OCI-M2 (cell line): ENCODE measurements around the gene PIK3CG.

ENCODE experiments used
- DNase-seq: peaks from one replicate; lab custom pipeline; 2025; ENCODE audit not compliant: unreplicated experiment; lab: John Stamatoyannopoulos, UW

PIK3CG gene

GRCh38 chr7:106858618-106859532, 6.2 kb upstream of the PIK3CG start:
- no peak for DNase-seq

- no peak for DNase-seq
Measured at GRCh38 chr7:106862317-106863089, 2.6 kb upstream of the PIK3CG start.

- DNase-seq = no peak
Measured at GRCh38 chr7:106863274-106863997, 1.6 kb upstream of the PIK3CG start.

GRCh38 chr7:106864298-106865081, 592 bp upstream of the PIK3CG start:
- no peak for DNase-seq

GRCh38 chr7:106866298-106867281, 1.5 kb downstream of the PIK3CG start:
- no peak for DNase-seq

GRCh38 chr7:106867641-106868351, 2.7 kb downstream of the PIK3CG start:
- no peak for DNase-seq

GRCh38 chr7:106868364-106868763, 3.3 kb downstream of the PIK3CG start:
- DNase-seq = no peak

- no peak for DNase-seq
Measured at GRCh38 chr7:106869954-106870353, 4.9 kb downstream of the PIK3CG start.

- no peak for DNase-seq
Measured at GRCh38 chr7:106870528-106870927, 5.4 kb downstream of the PIK3CG start.

- DNase-seq = no peak
Measured at GRCh38 chr7:106870983-106871410, 5.9 kb downstream of the PIK3CG start.

GRCh38 chr7:106871793-106872571, 6.9 kb downstream of the PIK3CG start:
- DNase-seq = no peak

- DNase-seq = no peak
Measured at GRCh38 chr7:106872763-106873162, 7.7 kb downstream of the PIK3CG start.

- no peak for DNase-seq
Measured at GRCh38 chr7:106874076-106874475, 9.0 kb downstream of the PIK3CG start.

GRCh38 chr7:106875508-106875907, 10.4 kb downstream of the PIK3CG start:
- DNase-seq = no peak

- DNase-seq = no peak
Measured at GRCh38 chr7:106878748-106879439, 13.8 kb downstream of the PIK3CG start.

GRCh38 chr7:106881984-106882383, 16.9 kb downstream of the PIK3CG start:
- DNase-seq = no peak

GRCh38 chr7:106883456-106884026, 18.5 kb downstream of the PIK3CG start:
- no peak for DNase-seq
